ENCODE results near the gene NPFF. TPM values are rescaled to one million over a fixed set of nuclear protein-coding genes. Genes with fewer than 3 reads are reported as not detected.
A peak's percentile ranks its signal among the peaks of the same experiment; 100 is the strongest.
"Not testable (repeated sequence)": the region's sequence is repeated elsewhere in the genome, so short reads cannot be mapped to it uniquely, and the experiment has no call there.

Gene NPFF
- polyA plus RNA-seq, 6 donors from 2014 or later, result not detected

- DNase-seq (no peak), ATAC-seq (ENCODE audit: low read depth in 2 of 2) (peak in 1 of 2 donors; percentile 2)
- Mint-ChIP-seq H3K9me3 (no peaks in the 10 kb centered on the region), H3K27me3 (no peaks in the 10 kb centered on the region), H3K4me3 (peak overlapping the region in 2 of 8 donors; percentile 15 to 61), H3K36me3 (peaks cover 4 to 5% of the 10 kb centered on the region in 2 donors), H3K4me1 (peaks cover 5 to 19% (median 11%) of the 10 kb centered on the region in 3 donors), H3K27ac (peak overlapping the region in 4 of 6 donors; percentile 20 to 76 (median 26))
Observed at GRCh38 chr12:53483979-53484377, 23.3 kb downstream of the NPFF start.

- Mint-ChIP-seq H3K4me3 (peak overlapping the region in 1 of 8 donors; percentile 61), H3K27me3 (no peaks in the 10 kb centered on the region), H3K4me1 (peaks cover 5 to 19% (median 11%) of the 10 kb centered on the region in 3 donors), H3K9me3 (no peaks in the 10 kb centered on the region), H3K36me3 (peaks cover 4 to 5% of the 10 kb centered on the region in 2 donors), H3K27ac (peak overlapping the region in 5 of 6 donors; percentile 9 to 83 (median 32))
- peak in 1 of 2 donors; percentile 40 for ATAC-seq (ENCODE audit: low read depth in 2 of 2)
- DNase-seq, result no peak
Observed at GRCh38 chr12:53483225-53483978, 23.9 kb downstream of the NPFF start.

- H3K27ac Mint-ChIP-seq, result peak overlapping the region in 1 of 6 donors; percentile 75
- H3K4me1 Mint-ChIP-seq, result peaks cover 5 to 19% (median 11%) of the 10 kb centered on the region in 3 donors
- H3K4me3 Mint-ChIP-seq, result no peak overlapping the region
- no peaks in the 10 kb centered on the region for H3K9me3 Mint-ChIP-seq
- no peak for DNase-seq
- peaks cover 4 to 5% of the 10 kb centered on the region in 2 donors for H3K36me3 Mint-ChIP-seq
- no peak for ATAC-seq (ENCODE audit: low read depth in 2 of 2)
- H3K27me3 Mint-ChIP-seq, result no peaks in the 10 kb centered on the region
Observed at GRCh38 chr12:53482626-53483168, 24.6 kb downstream of the NPFF start.

GRCh38 chr12:53481939-53482586, 25.2 kb downstream of the NPFF start:
- H3K27me3 Mint-ChIP-seq, result no peaks in the 10 kb centered on the region
- no peaks in the 10 kb centered on the region for H3K9me3 Mint-ChIP-seq
- peak overlapping the region in 1 of 8 donors; percentile 9 for H3K4me3 Mint-ChIP-seq
- peaks cover 4 to 5% of the 10 kb centered on the region in 2 donors for H3K36me3 Mint-ChIP-seq
- peak overlapping the region; percentile 7 to 90 (median 52) for H3K27ac Mint-ChIP-seq
- ATAC-seq (ENCODE audit: low read depth in 2 of 2) (peak; percentile 72 to 74), DNase-seq (no peak)
- H3K4me1 Mint-ChIP-seq, result peaks cover 5 to 19% (median 11%) of the 10 kb centered on the region in 3 donors

- not testable (repeated sequence) for H3K27me3 Mint-ChIP-seq; DNase-seq; H3K9me3 Mint-ChIP-seq; H3K36me3 Mint-ChIP-seq; ATAC-seq (ENCODE audit: low read depth in 2 of 2)
- Mint-ChIP-seq H3K27ac (peak overlapping the region in 1 of 6 donors; percentile 75), H3K4me3 (peak overlapping the region in 1 of 8 donors; percentile 2), H3K4me1 (peaks cover 5 to 24% (median 11%) of the 10 kb centered on the region in 3 donors)
Observed at GRCh38 chr12:53481458-53481857, 25.8 kb downstream of the NPFF start.

- H3K4me3 Mint-ChIP-seq, result no peak overlapping the region
- peaks cover 5 to 24% (median 11%) of the 10 kb centered on the region in 3 donors for H3K4me1 Mint-ChIP-seq
- DNase-seq (no peak), ATAC-seq (ENCODE audit: low read depth in 2 of 2) (no peak)
- peak overlapping the region in 2 of 6 donors; percentile 37 to 43 for H3K27ac Mint-ChIP-seq
- H3K36me3 Mint-ChIP-seq, result peaks cover 4 to 5% of the 10 kb centered on the region in 2 donors
- H3K9me3 Mint-ChIP-seq, result no peaks in the 10 kb centered on the region
- H3K27me3 Mint-ChIP-seq, result no peaks in the 10 kb centered on the region
Observed at GRCh38 chr12:53480491-53481442, 26.5 kb downstream of the NPFF start.

GRCh38 chr12:53479331-53479730, 28.0 kb downstream of the NPFF start:
- Mint-ChIP-seq H3K4me3 (no peak overlapping the region), H3K27ac (no peak overlapping the region), H3K36me3 (peaks cover 4 to 13% of the 10 kb centered on the region in 2 donors), H3K27me3 (no peaks in the 10 kb centered on the region), H3K4me1 (peaks cover 10 to 31% (median 14%) of the 10 kb centered on the region in 3 donors), H3K9me3 (no peaks in the 10 kb centered on the region)
- ATAC-seq (ENCODE audit: low read depth in 2 of 2) (no peak), DNase-seq (no peak)

- no peaks in the 10 kb centered on the region for H3K27me3 Mint-ChIP-seq
- no peak overlapping the region for H3K4me3 Mint-ChIP-seq
- H3K36me3 Mint-ChIP-seq, result peaks cover 4 to 13% of the 10 kb centered on the region in 2 donors
- no peaks in the 10 kb centered on the region for H3K9me3 Mint-ChIP-seq
- H3K27ac Mint-ChIP-seq, result peak overlapping the region in 1 of 6 donors; percentile 28
- ATAC-seq (ENCODE audit: low read depth in 2 of 2) (no peak), DNase-seq (no peak)
- H3K4me1 Mint-ChIP-seq, result peaks cover 9 to 29% (median 10%) of the 10 kb centered on the region in 3 donors
Observed at GRCh38 chr12:53478865-53479264, 28.4 kb downstream of the NPFF start.

GRCh38 chr12:53476769-53477209, 30.5 kb downstream of the NPFF start:
- peak overlapping the region in 1 of 6 donors; percentile 28 for H3K27ac Mint-ChIP-seq
- H3K36me3 Mint-ChIP-seq, result peaks cover 0 to 14% of the 10 kb centered on the region in 2 donors
- H3K27me3 Mint-ChIP-seq, result no peaks in the 10 kb centered on the region
- peak; percentile 38 to 49 for ATAC-seq (ENCODE audit: low read depth in 2 of 2)
- H3K9me3 Mint-ChIP-seq, result no peaks in the 10 kb centered on the region
- H3K4me3 Mint-ChIP-seq, result no peak overlapping the region
- peaks cover 3 to 15% (median 9%) of the 10 kb centered on the region in 3 donors for H3K4me1 Mint-ChIP-seq
- no peak for DNase-seq

GRCh38 chr12:53474819-53475218, 32.5 kb downstream of the NPFF start:
- Mint-ChIP-seq H3K27ac (peak overlapping the region in 2 of 6 donors; percentile 8 to 25), H3K4me1 (peaks cover 3 to 12% (median 9%) of the 10 kb centered on the region in 3 donors), H3K27me3 (no peaks in the 10 kb centered on the region), H3K36me3 (peaks cover 6 to 19% of the 10 kb centered on the region in 2 donors), H3K9me3 (no peaks in the 10 kb centered on the region), H3K4me3 (no peak overlapping the region)
- ATAC-seq (ENCODE audit: low read depth in 2 of 2) (no peak), DNase-seq (no peak)

GRCh38 chr12:53474077-53474476, 33.2 kb downstream of the NPFF start:
- Mint-ChIP-seq H3K4me1 (peaks cover 3 to 12% (median 9%) of the 10 kb centered on the region in 3 donors), H3K27ac (peak overlapping the region in 1 of 6 donors; percentile 9), H3K27me3 (no peaks in the 10 kb centered on the region), H3K36me3 (peaks cover 6 to 19% of the 10 kb centered on the region in 2 donors), H3K4me3 (no peak overlapping the region), H3K9me3 (no peaks in the 10 kb centered on the region)
- DNase-seq (no peak), ATAC-seq (ENCODE audit: low read depth in 2 of 2) (no peak)

GRCh38 chr12:53472056-53472582, 35.2 kb downstream of the NPFF start:
- no peaks in the 10 kb centered on the region for H3K9me3 Mint-ChIP-seq
- H3K4me1 Mint-ChIP-seq, result peaks cover 3 to 13% (median 9%) of the 10 kb centered on the region in 3 donors
- H3K4me3 Mint-ChIP-seq, result no peak overlapping the region

More at GRCh38 chr12:53472056-53472582, 35.2 kb downstream of the NPFF start:
- Mint-ChIP-seq H3K27me3 (no peaks in the 10 kb centered on the region), H3K27ac (no peak overlapping the region), H3K36me3 (peaks cover 6 to 21% of the 10 kb centered on the region in 2 donors)
- DNase-seq (no peak), ATAC-seq (ENCODE audit: low read depth in 2 of 2) (no peak)
